GM23338 (cell line): ENCODE results near the gene TRIAP1. TPM values are rescaled to one million over a fixed set of nuclear protein-coding genes. Genes with fewer than 3 reads are reported as not detected.

Source experiments
- ATAC-seq: fragments of 200-7000 bp; cut with Tn5 transposase; 3 replicates; pipeline ENCODE4 v1.9.1; 2020
- DNase-seq: peaks from one replicate; pipeline ENCODE4 v3.0.0-alpha.2; 2015; ENCODE audit warnings: low spot score
- H2AFZ ChIP-seq: fragments of 200-600 bp; sonication (generic); 2 replicates; pipeline ENCODE4 v1.8.0; 2016; ENCODE audit warnings: antibody characterized with exemption, mild to moderate bottlenecking, moderate library complexity
- H3F3A ChIP-seq: fragments of 200-600 bp; sonication (generic); replicated peaks from 2 replicates; pipeline ENCODE4 v1.8.0; 2017; ENCODE audit warnings: antibody characterized with exemption, mixed run types, low read depth
- H3K27ac ChIP-seq: fragments of 200-600 bp; sonication (generic); 2 replicates; pipeline ENCODE4 v1.6.1; 2016; ENCODE audit warnings: low read depth
- H3K27me3 ChIP-seq: fragments of 200-600 bp; sonication (generic); 2 replicates; pipeline ENCODE4 v1.8.0; 2016; ENCODE audit warnings: mild to moderate bottlenecking, mixed run types, moderate library complexity; ENCODE audit not compliant: insufficient read depth
- H3K36me3 ChIP-seq: fragments of 200-600 bp; sonication (generic); 2 replicates; pipeline ENCODE4 v1.8.0; 2016; ENCODE audit warnings: mild to moderate bottlenecking; ENCODE audit not compliant: insufficient read depth
- H3K4me1 ChIP-seq: fragments of 200-600 bp; sonication (generic); 2 replicates; pipeline ENCODE4 v1.8.0; 2016; ENCODE audit warnings: mild to moderate bottlenecking, moderate library complexity; ENCODE audit not compliant: insufficient read depth
- H3K4me2 ChIP-seq: fragments of 200-600 bp; sonication (generic); 2 replicates; pipeline ENCODE4 v1.7.1; 2017; ENCODE audit warnings: mixed run types
- H3K4me3 ChIP-seq: fragments of 200-600 bp; sonication (generic); 2 replicates; pipeline ENCODE4 v1.6.1; 2016; ENCODE audit warnings: mixed run types
- H3K79me2 ChIP-seq: fragments of 200-600 bp; sonication (generic); replicated peaks from 2 replicates; pipeline ENCODE4 v1.8.0; 2017; ENCODE audit warnings: mild to moderate bottlenecking; ENCODE audit not compliant: insufficient read depth
- H3K9me2 ChIP-seq: fragments of 200-600 bp; sonication (generic); 2 replicates; pipeline ENCODE4 v1.8.0; 2017; ENCODE audit not compliant: insufficient read depth
- H4K20me1 ChIP-seq: fragments of 200-600 bp; sonication (generic); replicated peaks from 2 replicates; pipeline ENCODE4 v1.8.0; 2017; ENCODE audit warnings: mild to moderate bottlenecking; ENCODE audit not compliant: insufficient read depth
- H3K27ac Mint-ChIP-seq: 2 replicates; pipeline ENCODE4 v1.8.0; 2020; ENCODE audit warnings: inconsistent platforms, mild to moderate bottlenecking, moderate library complexity, mixed read lengths
- H3K27me3 Mint-ChIP-seq: 3 replicates; pipeline ENCODE4 v1.8.0; 2022; ENCODE audit warnings: low read depth, mild to moderate bottlenecking, moderate library complexity, mixed read lengths, inconsistent platforms; ENCODE audit not compliant: insufficient read depth, poor library complexity
- H3K36me3 Mint-ChIP-seq: 3 replicates; pipeline ENCODE4 v1.8.0; 2021; ENCODE audit warnings: low read depth, mild to moderate bottlenecking, inconsistent platforms, moderate library complexity, mixed read lengths
- H3K4me1 Mint-ChIP-seq: 3 replicates; pipeline ENCODE4 v1.8.0; 2020; ENCODE audit warnings: mild to moderate bottlenecking, inconsistent platforms, mixed read lengths
- H3K4me3 Mint-ChIP-seq: 3 replicates; pipeline ENCODE4 v1.8.0; 2021; ENCODE audit warnings: moderate library complexity, mild to moderate bottlenecking, inconsistent platforms, mixed read lengths
- H3K9me3 Mint-ChIP-seq: 3 replicates; pipeline ENCODE4 v1.8.0; 2020; ENCODE audit warnings: moderate library complexity, mild to moderate bottlenecking, inconsistent platforms, mixed read lengths
- CREB1 ChIP-seq: fragments of 250-450 bp; sonication (Bioruptor Pico); IDR thresholded peaks from 2 replicates; pipeline ENCODE4 v1.5.0; 2020; ENCODE audit warnings: low read depth, mild to moderate bottlenecking, moderate library complexity
- JUNB ChIP-seq: IDR thresholded peaks from one replicate; pipeline ENCODE4 v1.6.1; 2016; ENCODE audit warnings: antibody characterized with exemption; ENCODE audit not compliant: unreplicated experiment
- NANOG ChIP-seq: IDR thresholded peaks from 2 replicates; pipeline ENCODE4 v1.6.1; 2016; ENCODE audit warnings: antibody characterized with exemption, borderline replicate concordance
- POLR2AphosphoS5 ChIP-seq: IDR thresholded peaks from 2 replicates; pipeline ENCODE4 v1.6.1; 2016; ENCODE audit warnings: antibody characterized with exemption, low read depth
- ZNF114 ChIP-seq: fragments of 250-450 bp; sonication (Bioruptor Pico); IDR thresholded peaks from 2 replicates; pipeline ENCODE4 v1.5.0; 2020; ENCODE audit warnings: mild to moderate bottlenecking, moderate library complexity
- ZNF331 ChIP-seq: fragments of 250-450 bp; sonication (Bioruptor Pico); IDR thresholded peaks from 2 replicates; pipeline ENCODE4 v1.5.0; 2020; ENCODE audit warnings: low read depth, mild to moderate bottlenecking, moderate library complexity
- ZNF462 ChIP-seq: fragments of 250-450 bp; sonication (Bioruptor Pico); IDR thresholded peaks from 2 replicates; pipeline ENCODE4 v1.5.0; 2020; ENCODE audit warnings: mild to moderate bottlenecking, moderate library complexity
- polyA plus RNA-seq: library from polyadenylated mRNA; unstranded; fragments of >200 nt; fragmentation: Nextera tagmentation; extraction: Ambion mirVana; gene quantifications from 2 replicates; pipeline ENCODE4 v1.2.1, GENCODE V29; 2016
- total RNA-seq: library from RNA; depleted of rRNA; stranded (reverse); fragments of >200 nt; shearing (Covaris generic); gene quantifications from 2 replicates; pipeline ENCODE4 v1.2.3, GENCODE V29; 2014
- TF ChIP-seq, protein P1 (sequence below): IDR thresholded peaks from one replicate; pipeline ENCODE4 v1.6.1; 2018; ENCODE audit warnings: antibody characterized with exemption; ENCODE audit not compliant: unreplicated experiment
- TF ChIP-seq, protein P2 (sequence below), 2 experiments: fragments of 200-600 bp in 1 of 2; sonication (generic) in 1 of 2; conservative IDR thresholded peaks; 2 replicates each; pipeline versions ENCODE4 v1.5.1 to v1.6.1; 2016 to 2017; ENCODE audit warnings: antibody characterized with exemption in 2 of 2, low read depth in 2 of 2, mild to moderate bottlenecking in 2 of 2, moderate library complexity in 1 of 2

The TRIAP1 gene
- total and polyA plus RNA-seq, 2 experiments from 2014 or later = 53.4 to 94.2 TPM

- peaks cover 14% of the 10 kb centered on the region; the same call in 1 of the 2 replicates for H3K4me1 ChIP-seq
- H3F3A ChIP-seq = peaks cover 14% of the 10 kb centered on the region
- peak overlapping the region; percentile 81 for H3K4me2 ChIP-seq
- peak; percentile 25 for ATAC-seq
- H3K9me2 ChIP-seq = no peaks in the 10 kb centered on the region
- no peak overlapping the region for H3K27ac ChIP-seq
- H2AFZ ChIP-seq = peak overlapping the region; percentile 88
- peaks cover 7% of the 10 kb centered on the region for H3K27me3 Mint-ChIP-seq
- peak; percentile 28 for DNase-seq
- H3K4me1 Mint-ChIP-seq = peaks cover 21% of the 10 kb centered on the region
- H4K20me1 ChIP-seq = peaks cover 19% of the 10 kb centered on the region
- H3K27ac Mint-ChIP-seq = peak overlapping the region; percentile 91
- H3K79me2 ChIP-seq = peaks cover 23% of the 10 kb centered on the region
- H3K9me3 Mint-ChIP-seq = peaks cover 2% of the 10 kb centered on the region; the same call in 2 of the 3 replicates
- peaks cover 10% of the 10 kb centered on the region; the same call in 1 of the 2 replicates for H3K36me3 ChIP-seq
- H3K36me3 Mint-ChIP-seq = peaks cover 34% of the 10 kb centered on the region
- peak overlapping the region; percentile 98 for H3K4me3 ChIP-seq
- H3K4me3 Mint-ChIP-seq = peak overlapping the region; percentile 97
- TF ChIP-seq JUNB (no peak), CREB1 (CRISPR knock-in tag) (0 out of 2 replicates have a peak, but pooled peaks have one; percentile 12), NANOG (no peak), POLR2AphosphoS5 (no peak), ZNF462 (CRISPR knock-in tag) (no peak), ZNF331 (CRISPR knock-in tag) (no peak), ZNF114 (CRISPR knock-in tag) (no peak)
- TF ChIP-seq, protein P1, sequence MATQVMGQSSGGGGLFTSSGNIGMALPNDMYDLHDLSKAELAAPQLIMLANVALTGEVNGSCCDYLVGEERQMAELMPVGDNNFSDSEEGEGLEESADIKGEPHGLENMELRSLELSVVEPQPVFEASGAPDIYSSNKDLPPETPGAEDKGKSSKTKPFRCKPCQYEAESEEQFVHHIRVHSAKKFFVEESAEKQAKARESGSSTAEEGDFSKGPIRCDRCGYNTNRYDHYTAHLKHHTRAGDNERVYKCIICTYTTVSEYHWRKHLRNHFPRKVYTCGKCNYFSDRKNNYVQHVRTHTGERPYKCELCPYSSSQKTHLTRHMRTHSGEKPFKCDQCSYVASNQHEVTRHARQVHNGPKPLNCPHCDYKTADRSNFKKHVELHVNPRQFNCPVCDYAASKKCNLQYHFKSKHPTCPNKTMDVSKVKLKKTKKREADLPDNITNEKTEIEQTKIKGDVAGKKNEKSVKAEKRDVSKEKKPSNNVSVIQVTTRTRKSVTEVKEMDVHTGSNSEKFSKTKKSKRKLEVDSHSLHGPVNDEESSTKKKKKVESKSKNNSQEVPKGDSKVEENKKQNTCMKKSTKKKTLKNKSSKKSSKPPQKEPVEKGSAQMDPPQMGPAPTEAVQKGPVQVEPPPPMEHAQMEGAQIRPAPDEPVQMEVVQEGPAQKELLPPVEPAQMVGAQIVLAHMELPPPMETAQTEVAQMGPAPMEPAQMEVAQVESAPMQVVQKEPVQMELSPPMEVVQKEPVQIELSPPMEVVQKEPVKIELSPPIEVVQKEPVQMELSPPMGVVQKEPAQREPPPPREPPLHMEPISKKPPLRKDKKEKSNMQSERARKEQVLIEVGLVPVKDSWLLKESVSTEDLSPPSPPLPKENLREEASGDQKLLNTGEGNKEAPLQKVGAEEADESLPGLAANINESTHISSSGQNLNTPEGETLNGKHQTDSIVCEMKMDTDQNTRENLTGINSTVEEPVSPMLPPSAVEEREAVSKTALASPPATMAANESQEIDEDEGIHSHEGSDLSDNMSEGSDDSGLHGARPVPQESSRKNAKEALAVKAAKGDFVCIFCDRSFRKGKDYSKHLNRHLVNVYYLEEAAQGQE = no peak
- TF ChIP-seq, protein P2, sequence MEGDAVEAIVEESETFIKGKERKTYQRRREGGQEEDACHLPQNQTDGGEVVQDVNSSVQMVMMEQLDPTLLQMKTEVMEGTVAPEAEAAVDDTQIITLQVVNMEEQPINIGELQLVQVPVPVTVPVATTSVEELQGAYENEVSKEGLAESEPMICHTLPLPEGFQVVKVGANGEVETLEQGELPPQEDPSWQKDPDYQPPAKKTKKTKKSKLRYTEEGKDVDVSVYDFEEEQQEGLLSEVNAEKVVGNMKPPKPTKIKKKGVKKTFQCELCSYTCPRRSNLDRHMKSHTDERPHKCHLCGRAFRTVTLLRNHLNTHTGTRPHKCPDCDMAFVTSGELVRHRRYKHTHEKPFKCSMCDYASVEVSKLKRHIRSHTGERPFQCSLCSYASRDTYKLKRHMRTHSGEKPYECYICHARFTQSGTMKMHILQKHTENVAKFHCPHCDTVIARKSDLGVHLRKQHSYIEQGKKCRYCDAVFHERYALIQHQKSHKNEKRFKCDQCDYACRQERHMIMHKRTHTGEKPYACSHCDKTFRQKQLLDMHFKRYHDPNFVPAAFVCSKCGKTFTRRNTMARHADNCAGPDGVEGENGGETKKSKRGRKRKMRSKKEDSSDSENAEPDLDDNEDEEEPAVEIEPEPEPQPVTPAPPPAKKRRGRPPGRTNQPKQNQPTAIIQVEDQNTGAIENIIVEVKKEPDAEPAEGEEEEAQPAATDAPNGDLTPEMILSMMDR (conservative IDR thresholded peaks at IDR 0.05; ENCODE audit: low read depth in 2 of 2) = no peak
- no peaks in the 10 kb centered on the region for H3K27me3 ChIP-seq
These were observed 49.1 kb upstream of the TRIAP1 start for GRCh38 chr12:120495186-120495730.
